Mammary epithelial cell (primary cell): ENCODE data around the gene RNU1-1.
"Not testable (repeated sequence)": the region's sequence is repeated elsewhere in the genome, so short reads cannot be mapped to it uniquely, and the experiment has no call there.

Experiments
- CTCF ChIP-seq, 2 donors: IDR thresholded peaks in 1 of 2; conservative IDR thresholded peaks in 1 of 2; 2 replicates each; pipeline ENCODE4 v1.5.1; 2011 to 2012; ENCODE audit warnings: inconsistent platforms in 2 of 2, low read length in 2 of 2, mild to moderate bottlenecking in 2 of 2, control low read depth in 1 of 2, low read depth in 1 of 2; ENCODE audit not compliant: insufficient read depth in 1 of 2; ENCODE audit errors: extremely low read depth in 1 of 2
- EZH2 ChIP-seq: IDR thresholded peaks from 2 replicates; pipeline ENCODE4 v1.6.1; 2012; ENCODE audit warnings: low read length, inconsistent platforms, borderline replicate concordance

- not testable (repeated sequence) for TF ChIP-seq CTCF (conservative IDR thresholded peaks at IDR 0.05 in 1 of 2, IDR thresholded peaks at IDR 0.05 in 1 of 2; ENCODE audit: extremely low read depth in 1 of 2, insufficient read depth in 1 of 2, low read depth in 1 of 2, low read length in 2 of 2); EZH2
Measured at GRCh38 chr1:16498047-16498446, 16.0 kb downstream of the RNU1-1 start.
